HG02870 (cell line): ENCODE data around the gene RPN2.

Experiments
- ATAC-seq: cut with Tn5 transposase; IDR thresholded peaks from one replicate; pipeline ENCODE4 v1.9.1; 2021; ENCODE audit warnings: mild to moderate bottlenecking, moderate library complexity; ENCODE audit not compliant: unreplicated experiment

Gene RPN2

GRCh38 chr20:37209193-37209592 lies 30.1 kb downstream of the RPN2 start:
- ATAC-seq: no peak

DNA sequence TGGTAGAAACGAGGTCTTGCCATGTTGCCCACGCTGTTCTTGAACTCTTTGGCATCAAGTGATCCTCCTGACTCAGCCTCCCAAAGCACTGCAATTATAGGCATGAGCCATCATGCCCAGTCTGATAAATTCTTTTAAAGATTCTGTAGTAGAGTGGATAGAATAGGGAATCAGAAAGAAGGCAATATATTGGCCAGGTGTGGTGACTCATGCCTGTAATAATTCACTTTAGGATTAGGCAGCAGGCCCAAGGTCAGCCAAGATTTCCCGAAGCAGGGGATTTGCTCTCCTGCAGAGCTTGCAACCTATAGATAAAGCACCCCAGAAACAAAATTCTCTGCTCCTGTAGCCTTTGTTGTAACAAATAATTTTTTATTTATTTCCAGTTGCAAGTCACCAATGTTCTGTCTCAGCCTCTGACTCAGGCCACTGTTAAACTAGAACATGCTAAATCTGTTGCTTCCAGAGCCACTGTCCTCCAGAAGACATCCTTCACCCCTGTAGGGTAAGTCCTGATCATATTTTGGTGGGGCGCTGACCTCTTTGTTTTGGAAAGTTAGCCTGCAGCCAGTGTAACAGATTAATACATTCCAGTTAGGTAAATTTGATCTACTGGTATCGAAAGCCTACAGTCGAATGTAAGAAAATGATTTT lies 30.7 kb downstream of the RPN2 start:
- ATAC-seq: no peak

GRCh38 chr20:37218441-37218840 lies 39.3 kb downstream of the RPN2 start:
- ATAC-seq: no peak

DNA sequence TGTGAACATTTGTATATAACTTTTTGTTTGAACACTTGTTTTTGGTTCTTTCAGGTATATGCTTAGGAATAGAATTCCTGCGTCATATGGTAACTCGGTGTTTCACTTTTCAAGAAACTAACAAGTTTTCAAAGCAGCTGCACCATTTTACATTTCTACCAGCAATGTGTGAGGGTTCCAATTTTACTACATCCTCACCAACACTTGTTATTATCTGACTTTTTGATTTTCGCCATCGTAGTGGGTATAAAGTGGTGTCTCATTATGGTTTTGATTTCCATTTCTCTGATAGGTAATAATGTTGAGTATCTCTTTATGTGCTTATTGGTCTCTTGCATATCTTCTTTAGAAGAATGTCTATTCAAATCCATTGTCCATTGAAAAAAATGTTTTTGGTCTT lies 39.8 kb downstream of the RPN2 start:
- no peak for ATAC-seq

DNA sequence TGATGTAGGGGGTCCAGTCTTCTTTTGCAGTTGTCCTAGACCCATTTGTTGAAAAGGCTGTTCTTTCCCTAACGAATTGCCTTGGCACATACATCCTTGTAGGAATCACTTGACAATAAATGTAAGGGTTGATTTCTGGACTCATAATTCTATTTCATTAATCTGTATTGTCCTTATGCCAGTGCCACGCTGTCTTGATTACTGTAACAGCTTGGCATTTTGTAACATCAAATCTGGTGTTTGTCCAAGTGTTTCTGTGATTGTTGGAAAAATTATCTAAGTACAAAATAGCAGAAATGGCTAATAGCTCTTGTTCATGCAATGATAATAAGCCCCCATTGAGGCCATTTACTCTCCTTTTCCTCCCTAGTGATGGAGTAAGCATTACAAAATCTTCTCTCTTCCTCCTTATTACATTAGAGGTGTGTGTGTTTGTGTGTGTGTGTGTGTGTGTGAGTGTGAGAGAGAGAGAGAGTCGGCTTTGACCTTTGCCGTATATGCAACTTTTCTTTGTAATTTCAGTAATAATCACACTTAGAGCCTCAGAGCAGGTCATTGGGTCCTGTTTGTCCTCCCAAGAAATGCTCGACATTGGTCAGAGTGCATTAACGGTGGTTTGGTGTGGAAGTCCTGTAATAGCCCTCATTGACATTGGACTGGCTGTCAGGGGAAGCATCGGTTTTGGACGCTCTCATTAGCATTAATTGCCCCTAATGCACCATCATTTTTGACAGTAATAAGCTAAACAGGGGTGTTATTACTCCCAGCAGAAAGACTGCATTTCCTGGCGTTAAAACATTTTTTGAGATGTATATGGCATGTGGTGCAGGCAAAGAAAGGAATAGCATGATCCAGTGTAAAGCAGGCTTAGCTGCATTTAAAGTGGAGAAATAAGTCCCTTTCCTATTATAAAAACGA lies 40.9 kb downstream of the RPN2 start:
- ATAC-seq: no peak

DNA sequence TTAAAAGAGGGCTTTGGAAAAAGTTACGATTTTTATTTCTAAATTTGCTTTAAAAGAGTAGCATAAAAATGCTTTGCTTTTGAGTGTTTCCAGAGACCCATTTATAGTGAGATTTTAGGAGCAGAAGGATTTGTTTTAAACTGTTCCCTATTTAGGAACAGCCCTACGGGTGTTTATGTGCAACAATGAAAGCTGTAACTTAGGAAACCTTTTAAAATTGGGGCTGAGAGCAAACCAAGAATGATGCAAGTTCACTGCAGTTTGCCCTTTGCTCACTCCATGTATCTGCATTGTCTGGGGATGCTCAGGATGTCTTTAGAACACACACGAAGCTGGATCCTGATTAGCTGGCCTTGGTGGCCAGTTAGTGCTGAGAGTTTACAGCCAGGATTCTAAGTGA lies 41.6 kb downstream of the RPN2 start:
- ATAC-seq: no peak

GRCh38 chr20:37222086-37222485 lies 43.0 kb downstream of the RPN2 start:
- no peak for ATAC-seq

DNA sequence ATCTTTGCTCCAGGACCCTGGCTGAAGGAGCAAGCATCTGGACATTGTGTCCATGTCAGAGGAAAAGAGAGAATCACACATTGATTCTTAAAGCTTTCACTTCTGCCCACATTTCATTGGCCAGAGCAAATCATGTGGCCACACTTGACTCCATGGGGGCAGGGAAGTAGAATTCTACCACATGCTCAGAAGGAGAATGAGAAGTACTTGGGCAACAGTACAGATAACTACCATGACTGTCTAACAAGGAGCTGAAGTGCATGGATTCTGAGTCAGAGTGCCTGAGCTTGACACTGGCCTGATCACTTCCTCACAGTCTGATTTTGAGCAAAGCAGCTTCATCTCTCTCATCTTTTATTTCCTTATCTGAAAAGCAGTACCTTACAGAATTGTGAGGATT lies 43.9 kb downstream of the RPN2 start:
- no peak for ATAC-seq

- no peak for ATAC-seq
These were observed 46.0 kb downstream of the RPN2 start for GRCh38 chr20:37225146-37225545.

DNA sequence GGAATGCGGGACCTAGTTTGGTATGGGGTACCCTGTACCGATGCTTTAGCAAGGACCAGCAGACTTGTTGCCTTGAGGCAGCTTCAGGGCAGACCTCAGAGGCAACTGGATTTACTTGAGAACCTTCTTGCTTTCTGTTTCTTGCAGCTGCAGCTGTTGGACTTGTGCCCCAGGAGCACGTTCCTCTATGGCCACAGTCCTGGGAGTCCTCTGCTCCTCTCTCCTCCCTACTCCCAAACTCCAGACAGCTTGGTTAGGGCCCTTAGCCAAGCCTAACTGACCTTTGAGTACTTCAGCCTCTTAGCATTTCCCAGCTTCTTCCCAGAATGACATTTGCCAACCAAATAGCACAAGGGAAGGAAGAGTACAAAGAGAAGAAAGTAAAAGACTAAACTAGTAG lies 47.8 kb downstream of the RPN2 start:
- no peak for ATAC-seq

DNA sequence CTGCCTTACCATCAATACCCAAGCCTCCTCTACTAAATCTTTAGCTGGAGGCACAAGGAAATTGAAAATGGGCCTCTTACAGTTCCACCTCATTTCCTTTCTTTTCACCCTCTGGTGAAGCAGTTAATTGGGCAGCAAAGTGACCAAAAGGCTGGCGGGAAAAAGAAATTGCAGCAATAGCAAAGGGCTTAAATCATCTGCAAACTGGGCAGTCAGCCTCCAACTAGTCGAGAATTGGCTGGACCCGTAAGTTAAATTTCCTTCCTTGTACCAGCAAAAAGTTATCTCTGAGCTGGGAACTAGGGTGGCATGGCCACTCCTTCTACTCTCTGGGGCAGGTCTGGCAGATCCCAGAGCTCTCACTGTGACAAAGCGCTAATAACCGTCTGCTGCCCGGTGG lies 49.0 kb downstream of the RPN2 start:
- ATAC-seq: no peak

DNA sequence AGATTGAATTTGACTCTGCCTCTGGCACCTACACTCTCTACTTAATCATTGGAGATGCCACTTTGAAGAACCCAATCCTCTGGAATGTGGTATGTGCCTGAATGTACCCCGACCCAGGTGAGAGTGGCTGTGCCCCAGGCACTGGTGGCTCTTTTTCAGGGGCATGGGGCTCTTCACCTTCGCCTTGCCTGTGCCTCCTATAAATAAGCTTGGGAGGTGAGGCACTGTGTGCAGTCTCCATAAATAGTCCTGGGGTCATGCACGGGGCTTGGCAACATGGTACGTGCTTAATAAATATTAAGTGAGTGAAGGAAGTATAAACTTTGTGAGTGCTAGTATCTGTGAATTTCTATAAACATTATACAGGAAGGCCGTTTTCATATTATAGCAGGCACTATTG lies 49.5 kb downstream of the RPN2 start:
- ATAC-seq: no peak

GRCh38 chr20:37229357-37229756 lies 50.2 kb downstream of the RPN2 start:
- ATAC-seq: no peak

DNA sequence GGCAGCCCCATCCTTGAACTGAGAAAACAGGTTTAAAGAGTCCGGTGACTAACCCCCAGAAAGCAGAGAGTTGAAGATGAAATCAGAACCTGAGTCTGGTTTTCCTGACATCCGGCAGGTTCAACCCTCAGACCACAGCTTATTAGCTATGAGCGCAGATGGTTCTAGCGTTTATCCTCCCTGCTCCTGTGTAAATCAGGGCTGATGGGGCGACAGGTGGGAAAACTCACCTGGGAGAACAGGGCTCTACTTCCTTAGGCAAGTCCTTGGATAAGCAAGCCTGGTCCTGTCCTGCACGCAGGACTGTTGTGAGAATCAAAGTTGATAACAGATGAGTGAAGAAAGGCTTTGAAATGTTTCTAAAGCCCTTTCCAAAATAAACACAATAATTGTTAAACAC lies 51.1 kb downstream of the RPN2 start:
- no peak for ATAC-seq

- ATAC-seq: no peak
These were observed 53.0 kb downstream of the RPN2 start for GRCh38 chr20:37231947-37232630.

GRCh38 chr20:37233548-37234253 lies 54.6 kb downstream of the RPN2 start:
- ATAC-seq: no peak

GRCh38 chr20:37234254-37234581 lies 55.1 kb downstream of the RPN2 start:
- no peak for ATAC-seq

GRCh38 chr20:37235065-37235464 lies 55.9 kb downstream of the RPN2 start:
- ATAC-seq: no peak

DNA sequence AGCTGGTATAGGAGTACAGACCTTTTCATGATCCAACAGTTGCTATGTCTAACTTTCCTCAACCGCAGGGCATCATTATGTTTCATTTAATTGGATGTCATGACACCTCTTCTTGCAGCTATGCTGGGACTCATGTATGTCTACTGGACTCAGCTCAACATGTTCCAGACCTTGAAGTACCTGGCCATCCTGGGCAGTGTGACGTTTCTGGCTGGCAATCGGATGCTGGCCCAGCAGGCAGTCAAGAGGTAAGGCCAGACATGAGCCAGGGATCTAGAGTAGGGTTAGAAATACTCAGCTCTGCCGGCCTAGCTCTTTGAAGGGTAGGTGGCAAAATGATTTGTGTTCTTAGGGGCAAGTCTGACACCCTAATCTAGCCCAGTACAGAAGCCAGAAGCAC lies 57.3 kb downstream of the RPN2 start:
- no peak for ATAC-seq

DNA sequence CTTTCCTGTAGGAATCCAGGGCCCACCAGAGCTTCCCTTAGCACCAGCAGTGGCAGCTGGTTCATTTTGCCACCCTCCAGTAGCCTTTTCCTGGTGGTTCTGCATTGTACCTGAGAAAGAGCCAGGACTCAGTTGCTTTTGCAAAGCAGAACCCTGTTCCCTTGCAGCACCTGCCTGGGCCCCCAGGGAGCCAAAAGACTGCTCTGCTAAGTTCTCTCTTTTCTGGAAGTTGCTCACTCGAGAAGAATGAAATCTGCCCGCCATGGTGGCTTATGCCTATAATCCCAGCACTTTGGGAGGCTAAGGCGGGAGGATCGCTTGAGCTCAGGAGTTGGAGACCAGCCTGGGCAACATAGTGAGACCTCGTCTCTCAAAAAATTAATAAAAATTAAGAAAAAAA lies 58.5 kb downstream of the RPN2 start:
- no peak for ATAC-seq

- no peak for ATAC-seq
These were observed 59.3 kb downstream of the RPN2 start for GRCh38 chr20:37238426-37238825.
